Measurements from ENCODE around the gene FAM9C. TPM values are rescaled to one million over a fixed set of nuclear protein-coding genes. Genes with fewer than 3 reads are reported as not detected.

The FAM9C gene
- total RNA-seq, 1 donor from 2014 or later = under 0.01 TPM

- Histone ChIP-seq H3K27ac (ENCODE audit: low read depth, low read length) (no peak overlapping the region), H3K27me3 (ENCODE audit: control insufficient read depth in 3 of 3, insufficient read depth in 3 of 3, low read length in 3 of 3) (no peaks in the 10 kb centered on the region), H3K4me1 (ENCODE audit: control insufficient read depth in 3 of 3, insufficient read depth in 3 of 3, low read length in 3 of 3) (no peaks in the 10 kb centered on the region), H3K4me3 (ENCODE audit: low read length in 3 of 3) (no peak overlapping the region), H3K36me3 (ENCODE audit: control insufficient read depth in 3 of 3, insufficient read depth in 3 of 3, low read length in 3 of 3) (no peaks in the 10 kb centered on the region), H3K9ac (ENCODE audit: low read depth in 1 of 3, low read length in 3 of 3) (no peak overlapping the region), H3K9me3 (ENCODE audit: control insufficient read depth in 3 of 3, low read length in 3 of 3) (no peaks in the 10 kb centered on the region)
Observed at GRCh38 chrX:13043938-13044337, 482 bp downstream of the FAM9C start.

- H3K36me3 ChIP-seq (ENCODE audit: control insufficient read depth in 3 of 3, insufficient read depth in 3 of 3, low read length in 3 of 3) = no peaks in the 10 kb centered on the region
- H3K27ac ChIP-seq (ENCODE audit: low read depth, low read length) = no peak overlapping the region
- H3K27me3 ChIP-seq (ENCODE audit: control insufficient read depth in 3 of 3, insufficient read depth in 3 of 3, low read length in 3 of 3) = no peaks in the 10 kb centered on the region
- no peaks in the 10 kb centered on the region for H3K4me1 ChIP-seq (ENCODE audit: control insufficient read depth in 3 of 3, insufficient read depth in 3 of 3, low read length in 3 of 3)
- H3K9ac ChIP-seq (ENCODE audit: low read depth in 1 of 3, low read length in 3 of 3) = no peak overlapping the region
- H3K9me3 ChIP-seq (ENCODE audit: control insufficient read depth in 3 of 3, low read length in 3 of 3) = no peaks in the 10 kb centered on the region
- no peak overlapping the region for H3K4me3 ChIP-seq (ENCODE audit: low read length in 3 of 3)
Observed at GRCh38 chrX:13043138-13043537, 1.3 kb downstream of the FAM9C start.

- H3K27ac ChIP-seq (ENCODE audit: low read depth, low read length) = no peak overlapping the region
- peaks cover 0 to 3% (median 0%) of the 10 kb centered on the region in 3 donors for H3K27me3 ChIP-seq (ENCODE audit: control insufficient read depth in 3 of 3, insufficient read depth in 3 of 3, low read length in 3 of 3)
- H3K4me1 ChIP-seq (ENCODE audit: control insufficient read depth in 3 of 3, insufficient read depth in 3 of 3, low read length in 3 of 3) = no peaks in the 10 kb centered on the region
- H3K4me3 ChIP-seq (ENCODE audit: low read length in 3 of 3) = no peak overlapping the region
- no peak overlapping the region for H3K9ac ChIP-seq (ENCODE audit: low read depth in 1 of 3, low read length in 3 of 3)
- no peaks in the 10 kb centered on the region for H3K36me3 ChIP-seq (ENCODE audit: control insufficient read depth in 3 of 3, insufficient read depth in 3 of 3, low read length in 3 of 3)
- no peaks in the 10 kb centered on the region for H3K9me3 ChIP-seq (ENCODE audit: control insufficient read depth in 3 of 3, low read length in 3 of 3)
Observed at GRCh38 chrX:13036896-13037295, 7.5 kb downstream of the FAM9C start.

- Histone ChIP-seq H3K9me3 (ENCODE audit: control insufficient read depth in 3 of 3, low read length in 3 of 3) (no peaks in the 10 kb centered on the region), H3K36me3 (ENCODE audit: control insufficient read depth in 3 of 3, insufficient read depth in 3 of 3, low read length in 3 of 3) (no peaks in the 10 kb centered on the region), H3K27ac (ENCODE audit: low read depth, low read length) (no peak overlapping the region), H3K27me3 (ENCODE audit: control insufficient read depth in 3 of 3, insufficient read depth in 3 of 3, low read length in 3 of 3) (peaks cover 0 to 3% (median 0%) of the 10 kb centered on the region in 3 donors), H3K4me1 (ENCODE audit: control insufficient read depth in 3 of 3, insufficient read depth in 3 of 3, low read length in 3 of 3) (peaks cover 3 to 10% (median 8%) of the 10 kb centered on the region in 3 donors), H3K4me3 (ENCODE audit: low read length in 3 of 3) (no peak overlapping the region), H3K9ac (ENCODE audit: low read depth in 1 of 3, low read length in 3 of 3) (no peak overlapping the region)
Observed at GRCh38 chrX:13033193-13033592, 11.2 kb downstream of the FAM9C start.

- H3K36me3 ChIP-seq (ENCODE audit: control insufficient read depth in 3 of 3, insufficient read depth in 3 of 3, low read length in 3 of 3) = no peaks in the 10 kb centered on the region
- peak overlapping the region; percentile 58 for H3K27ac ChIP-seq (ENCODE audit: low read depth, low read length)
- H3K4me1 ChIP-seq (ENCODE audit: control insufficient read depth in 3 of 3, insufficient read depth in 3 of 3, low read length in 3 of 3) = peaks cover 3 to 10% (median 8%) of the 10 kb centered on the region in 3 donors
- H3K9me3 ChIP-seq (ENCODE audit: control insufficient read depth in 3 of 3, low read length in 3 of 3) = no peaks in the 10 kb centered on the region
- peaks cover 0 to 3% (median 0%) of the 10 kb centered on the region in 3 donors for H3K27me3 ChIP-seq (ENCODE audit: control insufficient read depth in 3 of 3, insufficient read depth in 3 of 3, low read length in 3 of 3)
- no peak overlapping the region for H3K9ac ChIP-seq (ENCODE audit: low read depth in 1 of 3, low read length in 3 of 3)
- peak overlapping the region in 1 of 3 donors; percentile 3 for H3K4me3 ChIP-seq (ENCODE audit: low read length in 3 of 3)
Observed at GRCh38 chrX:13029887-13030771, 14.3 kb downstream of the FAM9C start.

- Histone ChIP-seq H3K36me3 (ENCODE audit: control insufficient read depth in 3 of 3, insufficient read depth in 3 of 3, low read length in 3 of 3) (no peaks in the 10 kb centered on the region), H3K27ac (ENCODE audit: low read depth, low read length) (peak overlapping the region; percentile 58), H3K4me3 (ENCODE audit: low read length in 3 of 3) (peak overlapping the region in 1 of 3 donors; percentile 23), H3K9me3 (ENCODE audit: control insufficient read depth in 3 of 3, low read length in 3 of 3) (no peaks in the 10 kb centered on the region), H3K4me1 (ENCODE audit: control insufficient read depth in 3 of 3, insufficient read depth in 3 of 3, low read length in 3 of 3) (peaks cover 3 to 10% (median 8%) of the 10 kb centered on the region in 3 donors), H3K9ac (ENCODE audit: low read depth in 1 of 3, low read length in 3 of 3) (no peak overlapping the region), H3K27me3 (ENCODE audit: control insufficient read depth in 3 of 3, insufficient read depth in 3 of 3, low read length in 3 of 3) (peaks cover 0 to 3% (median 0%) of the 10 kb centered on the region in 3 donors)
Observed at GRCh38 chrX:13029637-13029886, 14.9 kb downstream of the FAM9C start.

GRCh38 chrX:13028871-13029636 lies 15.4 kb downstream of the FAM9C start:
- Histone ChIP-seq H3K4me3 (ENCODE audit: low read length in 3 of 3) (peak overlapping the region in 1 of 3 donors; percentile 23), H3K4me1 (ENCODE audit: control insufficient read depth in 3 of 3, insufficient read depth in 3 of 3, low read length in 3 of 3) (peaks cover 3 to 10% (median 8%) of the 10 kb centered on the region in 3 donors), H3K27me3 (ENCODE audit: control insufficient read depth in 3 of 3, insufficient read depth in 3 of 3, low read length in 3 of 3) (no peaks in the 10 kb centered on the region), H3K36me3 (ENCODE audit: control insufficient read depth in 3 of 3, insufficient read depth in 3 of 3, low read length in 3 of 3) (no peaks in the 10 kb centered on the region), H3K9me3 (ENCODE audit: control insufficient read depth in 3 of 3, low read length in 3 of 3) (no peaks in the 10 kb centered on the region), H3K9ac (ENCODE audit: low read depth in 1 of 3, low read length in 3 of 3) (no peak overlapping the region), H3K27ac (ENCODE audit: low read depth, low read length) (peak overlapping the region; percentile 58)

- Histone ChIP-seq H3K27me3 (ENCODE audit: control insufficient read depth in 3 of 3, insufficient read depth in 3 of 3, low read length in 3 of 3) (no peaks in the 10 kb centered on the region), H3K4me1 (ENCODE audit: control insufficient read depth in 3 of 3, insufficient read depth in 3 of 3, low read length in 3 of 3) (peaks cover 3 to 10% (median 8%) of the 10 kb centered on the region in 3 donors), H3K9me3 (ENCODE audit: control insufficient read depth in 3 of 3, low read length in 3 of 3) (no peaks in the 10 kb centered on the region), H3K36me3 (ENCODE audit: control insufficient read depth in 3 of 3, insufficient read depth in 3 of 3, low read length in 3 of 3) (no peaks in the 10 kb centered on the region), H3K4me3 (ENCODE audit: low read length in 3 of 3) (no peak overlapping the region), H3K27ac (ENCODE audit: low read depth, low read length) (no peak overlapping the region), H3K9ac (ENCODE audit: low read depth in 1 of 3, low read length in 3 of 3) (no peak overlapping the region)
Observed at GRCh38 chrX:13026877-13027652, 17.4 kb downstream of the FAM9C start.

- Histone ChIP-seq H3K9ac (ENCODE audit: low read depth in 1 of 3, low read length in 3 of 3) (no peak overlapping the region), H3K36me3 (ENCODE audit: control insufficient read depth in 3 of 3, insufficient read depth in 3 of 3, low read length in 3 of 3) (no peaks in the 10 kb centered on the region), H3K27ac (ENCODE audit: low read depth, low read length) (no peak overlapping the region), H3K4me3 (ENCODE audit: low read length in 3 of 3) (no peak overlapping the region), H3K4me1 (ENCODE audit: control insufficient read depth in 3 of 3, insufficient read depth in 3 of 3, low read length in 3 of 3) (peaks cover 2 to 5% (median 4%) of the 10 kb centered on the region in 3 donors), H3K27me3 (ENCODE audit: control insufficient read depth in 3 of 3, insufficient read depth in 3 of 3, low read length in 3 of 3) (no peaks in the 10 kb centered on the region), H3K9me3 (ENCODE audit: control insufficient read depth in 3 of 3, low read length in 3 of 3) (no peaks in the 10 kb centered on the region)
Observed at GRCh38 chrX:13024986-13025385, 19.4 kb downstream of the FAM9C start.

Data from skeletal muscle tissue (tissue), 4 donors.